ENCODE results near the gene UCK1. TPM values are rescaled to one million over a fixed set of nuclear protein-coding genes. Genes with fewer than 3 reads are reported as not detected.

UCK1 gene
- total and polyA plus RNA-seq, 4 donors: 13.4 to 34.1 (median 24.0) TPM

DNA sequence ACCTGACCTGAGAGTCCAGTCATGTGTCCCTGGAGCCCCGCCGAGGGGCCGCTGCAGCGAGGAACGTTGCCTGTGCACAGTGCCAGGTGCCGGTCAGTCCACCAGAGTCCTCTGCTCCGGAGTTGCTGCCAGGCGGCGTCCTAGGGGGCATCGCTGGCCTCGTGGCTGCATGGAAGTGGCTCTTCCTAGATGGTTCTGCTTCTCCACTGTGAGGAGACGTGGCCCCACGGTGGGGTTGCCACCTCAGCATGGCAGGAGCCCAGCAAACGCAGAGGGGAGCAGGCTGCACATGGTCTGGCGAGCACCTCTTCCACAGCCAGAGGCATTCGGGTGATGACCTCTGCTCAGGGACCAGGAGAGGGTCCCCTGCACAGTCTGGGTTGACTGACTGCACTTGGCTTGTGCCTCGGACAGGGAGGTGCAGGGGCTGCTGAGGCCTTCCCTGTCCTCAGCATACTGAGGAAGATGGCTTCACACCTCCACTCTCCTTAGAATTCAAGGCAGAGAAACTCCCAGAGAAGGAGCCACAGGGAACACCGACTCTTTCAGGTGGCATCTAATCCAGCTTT, 54.2 kb downstream of the UCK1 start:
- no peaks in the 10 kb centered on the region for H3K9me3 ChIP-seq (ENCODE audit: control insufficient read depth in 4 of 4, low read length in 3 of 4)
- H3K36me3 ChIP-seq (ENCODE audit: control insufficient read depth in 4 of 4, insufficient read depth in 3 of 4, low read depth in 1 of 4, low read length in 3 of 4): peaks cover 36 to 88% (median 63%) of the 10 kb centered on the region in 4 donors
- H3K4me1 ChIP-seq (ENCODE audit: control insufficient read depth in 4 of 4, insufficient read depth in 4 of 4, low read length in 3 of 4): no peaks in the 10 kb centered on the region
- no peak overlapping the region for H3K4me3 ChIP-seq (ENCODE audit: low read depth in 1 of 3, low read length in 3 of 3)
- no peak overlapping the region for H3K27ac ChIP-seq (ENCODE audit: low read depth in 1 of 2, low read length in 2 of 2)
- no peaks in the 10 kb centered on the region for H3K27me3 ChIP-seq (ENCODE audit: control insufficient read depth in 4 of 4, insufficient read depth in 4 of 4, low read length in 3 of 4)
- 70% methylated on average over 18 of the region's 18 CpGs for WGBS
- DNase-seq (ENCODE audit: low spot score): no peak
- H3K9ac ChIP-seq (ENCODE audit: low read depth in 1 of 2, low read length in 2 of 2): no peak overlapping the region
- TF ChIP-seq, protein P1, sequence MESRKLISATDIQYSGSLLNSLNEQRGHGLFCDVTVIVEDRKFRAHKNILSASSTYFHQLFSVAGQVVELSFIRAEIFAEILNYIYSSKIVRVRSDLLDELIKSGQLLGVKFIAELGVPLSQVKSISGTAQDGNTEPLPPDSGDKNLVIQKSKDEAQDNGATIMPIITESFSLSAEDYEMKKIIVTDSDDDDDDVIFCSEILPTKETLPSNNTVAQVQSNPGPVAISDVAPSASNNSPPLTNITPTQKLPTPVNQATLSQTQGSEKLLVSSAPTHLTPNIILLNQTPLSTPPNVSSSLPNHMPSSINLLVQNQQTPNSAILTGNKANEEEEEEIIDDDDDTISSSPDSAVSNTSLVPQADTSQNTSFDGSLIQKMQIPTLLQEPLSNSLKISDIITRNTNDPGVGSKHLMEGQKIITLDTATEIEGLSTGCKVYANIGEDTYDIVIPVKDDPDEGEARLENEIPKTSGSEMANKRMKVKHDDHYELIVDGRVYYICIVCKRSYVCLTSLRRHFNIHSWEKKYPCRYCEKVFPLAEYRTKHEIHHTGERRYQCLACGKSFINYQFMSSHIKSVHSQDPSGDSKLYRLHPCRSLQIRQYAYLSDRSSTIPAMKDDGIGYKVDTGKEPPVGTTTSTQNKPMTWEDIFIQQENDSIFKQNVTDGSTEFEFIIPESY (IDR thresholded peaks at IDR 0.05): no peak
- TF ChIP-seq NR2F2 (IDR thresholded peaks at IDR 0.05) (no peak), JUND (IDR thresholded peaks at IDR 0.05) (no peak), RXRA (IDR thresholded peaks at IDR 0.05) (no peak)
- TF ChIP-seq, protein P2, sequence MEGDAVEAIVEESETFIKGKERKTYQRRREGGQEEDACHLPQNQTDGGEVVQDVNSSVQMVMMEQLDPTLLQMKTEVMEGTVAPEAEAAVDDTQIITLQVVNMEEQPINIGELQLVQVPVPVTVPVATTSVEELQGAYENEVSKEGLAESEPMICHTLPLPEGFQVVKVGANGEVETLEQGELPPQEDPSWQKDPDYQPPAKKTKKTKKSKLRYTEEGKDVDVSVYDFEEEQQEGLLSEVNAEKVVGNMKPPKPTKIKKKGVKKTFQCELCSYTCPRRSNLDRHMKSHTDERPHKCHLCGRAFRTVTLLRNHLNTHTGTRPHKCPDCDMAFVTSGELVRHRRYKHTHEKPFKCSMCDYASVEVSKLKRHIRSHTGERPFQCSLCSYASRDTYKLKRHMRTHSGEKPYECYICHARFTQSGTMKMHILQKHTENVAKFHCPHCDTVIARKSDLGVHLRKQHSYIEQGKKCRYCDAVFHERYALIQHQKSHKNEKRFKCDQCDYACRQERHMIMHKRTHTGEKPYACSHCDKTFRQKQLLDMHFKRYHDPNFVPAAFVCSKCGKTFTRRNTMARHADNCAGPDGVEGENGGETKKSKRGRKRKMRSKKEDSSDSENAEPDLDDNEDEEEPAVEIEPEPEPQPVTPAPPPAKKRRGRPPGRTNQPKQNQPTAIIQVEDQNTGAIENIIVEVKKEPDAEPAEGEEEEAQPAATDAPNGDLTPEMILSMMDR (IDR thresholded peaks at IDR 0.05; ENCODE audit: low read depth, low read length, missing input control): no peak
- TF ChIP-seq, protein P3, sequence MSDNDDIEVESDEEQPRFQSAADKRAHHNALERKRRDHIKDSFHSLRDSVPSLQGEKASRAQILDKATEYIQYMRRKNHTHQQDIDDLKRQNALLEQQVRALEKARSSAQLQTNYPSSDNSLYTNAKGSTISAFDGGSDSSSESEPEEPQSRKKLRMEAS (IDR thresholded peaks at IDR 0.05): no peak

DNA sequence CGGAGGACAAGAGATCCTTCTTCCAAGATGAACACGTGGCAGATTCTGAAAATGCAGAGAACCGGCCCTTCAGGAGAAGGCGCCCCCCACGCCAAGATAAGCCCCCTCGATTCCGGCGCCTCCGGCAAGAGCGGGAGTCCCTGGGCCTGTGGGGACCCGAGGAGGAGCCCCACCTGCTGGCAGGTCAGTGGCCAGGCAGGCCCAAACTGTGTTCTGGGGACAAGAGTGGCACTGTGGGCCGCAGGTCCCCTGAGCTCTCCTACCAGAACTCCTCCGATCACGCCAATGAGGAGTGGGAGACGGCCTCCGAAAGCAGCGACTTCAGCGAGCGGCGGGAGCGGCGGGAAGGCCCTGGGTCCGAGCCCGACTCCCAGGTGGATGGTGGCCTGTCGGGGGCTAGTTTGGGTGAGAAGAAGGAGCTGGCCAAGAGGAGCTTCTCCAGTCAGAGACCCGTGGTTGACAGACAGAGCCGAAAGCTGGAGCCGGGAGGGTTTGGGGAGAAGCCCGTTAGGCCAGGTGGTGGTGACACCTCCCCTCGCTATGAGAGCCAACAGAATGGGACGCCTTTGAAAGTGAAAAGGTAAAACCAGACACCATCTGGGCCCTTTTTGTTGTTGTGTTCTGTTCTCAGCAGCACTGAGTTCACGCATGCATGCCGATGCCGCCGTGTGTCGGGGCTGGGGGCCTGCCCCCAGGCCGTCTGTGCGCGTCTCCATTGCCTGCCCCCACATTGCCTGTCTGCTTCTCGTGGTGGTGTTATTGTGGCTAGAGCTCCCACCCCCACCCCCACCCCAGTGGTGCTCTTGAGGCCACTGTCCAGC, 54.9 kb downstream of the UCK1 start:
- TF ChIP-seq, protein P2 (IDR thresholded peaks at IDR 0.05; ENCODE audit: low read depth, low read length, missing input control): peak; percentile 18
- TF ChIP-seq RAD21 (IDR thresholded peaks at IDR 0.05) (peak; percentile 9 to 53), HNF4G (IDR thresholded peaks at IDR 0.05) (no peak)
- Histone ChIP-seq H3K36me3 (ENCODE audit: control insufficient read depth in 4 of 4, insufficient read depth in 3 of 4, low read depth in 1 of 4, low read length in 3 of 4) (peaks cover 33 to 88% (median 65%) of the 10 kb centered on the region in 4 donors), H3K27ac (ENCODE audit: low read depth in 1 of 2, low read length in 2 of 2) (no peak overlapping the region), H3K27me3 (ENCODE audit: control insufficient read depth in 4 of 4, insufficient read depth in 4 of 4, low read length in 3 of 4) (no peaks in the 10 kb centered on the region), H3K4me3 (ENCODE audit: low read depth in 1 of 3, low read length in 3 of 3) (no peak overlapping the region), H3K4me1 (ENCODE audit: control insufficient read depth in 4 of 4, insufficient read depth in 4 of 4, low read length in 3 of 4) (no peaks in the 10 kb centered on the region), H3K9me3 (ENCODE audit: control insufficient read depth in 4 of 4, low read length in 3 of 4) (no peaks in the 10 kb centered on the region), H3K9ac (ENCODE audit: low read depth in 1 of 2, low read length in 2 of 2) (no peak overlapping the region)
- WGBS: 92% methylated on average over 40 of the region's 40 CpGs
- DNase-seq (ENCODE audit: low spot score): no peak

Data from liver (tissue), 9 donors.